Esophagus muscularis mucosa (tissue), 3 donors: ENCODE results near the gene HMGN1.

Experiments used
- CTCF ChIP-seq, 3 experiments: fragments of 200-600 bp in 2 of 3; fragments of 450-650 bp in 1 of 3; sonication (generic) in 2 of 3; IDR thresholded peaks; one replicate each; pipeline ENCODE4 v1.5.1; 2017 to 2019; ENCODE audit warnings: antibody characterized with exemption in 3 of 3, mild to moderate bottlenecking in 2 of 3, moderate library complexity in 1 of 3
- EP300 ChIP-seq: sonication (generic); formaldehyde crosslinking; IDR thresholded peaks from one replicate; pipeline ENCODE4 v1.6.1; 2017; ENCODE audit warnings: antibody characterized with exemption

GRCh38 chr21:39327727-39328126 lies 21.2 kb downstream of the HMGN1 start:
- TF ChIP-seq CTCF (IDR thresholded peaks at IDR 0.05): no peak
- no peak for TF ChIP-seq EP300
